DMS114 treated with DMSO at 0.1 percent for 48 hours (cell line): ENCODE data around the gene IER5L.
"Not testable (repeated sequence)": the region's sequence is repeated elsewhere in the genome, so short reads cannot be mapped to it uniquely, and the experiment has no call there.

Experiments used
- DNase-seq: peaks from one replicate; lab custom pipeline; 2025; ENCODE audit not compliant: unreplicated experiment; lab: John Stamatoyannopoulos, UW

Gene IER5L

DNA sequence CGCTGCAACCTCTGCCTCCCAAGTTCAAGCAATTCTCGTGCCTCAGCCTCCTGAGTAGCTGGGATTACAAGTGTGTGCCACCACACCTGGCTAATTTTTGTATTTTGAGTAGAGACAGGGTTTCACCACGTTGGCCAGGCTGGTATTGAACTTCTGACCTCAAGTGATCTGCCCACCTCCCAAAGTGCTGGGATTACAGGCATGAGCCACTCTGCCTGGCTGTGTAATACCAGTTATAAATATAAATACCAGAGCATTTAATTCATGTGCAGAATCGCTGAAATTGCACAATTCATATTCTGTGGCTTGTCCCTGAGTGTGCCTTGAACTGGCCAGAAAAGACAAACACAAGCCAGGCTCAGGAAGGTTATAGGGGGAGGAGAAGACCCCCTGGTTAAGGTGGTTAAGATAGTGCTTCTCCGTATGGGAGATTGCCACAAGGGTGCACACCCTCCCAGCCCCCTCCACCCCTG, 14.8 kb downstream of the IER5L start:
- not testable (repeated sequence) for DNase-seq

DNA sequence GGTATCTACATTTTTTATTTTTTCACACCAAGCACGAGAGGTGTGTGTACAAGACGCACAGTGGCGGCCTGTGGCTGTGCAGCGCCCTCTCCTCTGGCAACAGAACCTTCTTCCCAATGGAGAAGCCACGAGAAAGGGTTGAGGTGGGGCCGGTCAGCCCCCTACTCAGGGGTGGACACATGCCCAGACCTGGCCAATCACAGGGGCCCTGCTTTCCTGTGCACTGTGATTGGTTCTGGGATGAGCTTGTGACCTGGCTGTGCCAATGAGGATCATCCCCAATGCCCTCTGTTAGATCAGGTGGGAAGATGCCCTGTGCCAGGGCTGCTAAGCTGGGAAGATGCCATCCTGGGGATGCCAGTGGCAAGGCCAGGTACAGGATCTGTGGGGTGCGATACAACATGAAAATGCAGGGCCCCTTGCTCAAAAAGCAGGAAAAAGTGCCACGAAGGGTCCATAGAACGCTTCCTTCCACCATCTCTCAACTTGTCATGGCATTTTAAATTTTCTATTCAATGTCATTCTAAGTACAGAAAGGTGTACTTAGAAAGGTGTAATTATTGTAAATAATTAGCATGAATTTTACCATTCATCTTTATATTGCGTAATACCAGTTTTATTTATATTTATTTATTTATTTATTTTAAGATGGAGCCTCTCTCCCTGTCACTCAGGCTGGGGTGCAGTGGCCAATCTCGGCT, 15.4 kb downstream of the IER5L start:
- DNase-seq = no peak

DNA sequence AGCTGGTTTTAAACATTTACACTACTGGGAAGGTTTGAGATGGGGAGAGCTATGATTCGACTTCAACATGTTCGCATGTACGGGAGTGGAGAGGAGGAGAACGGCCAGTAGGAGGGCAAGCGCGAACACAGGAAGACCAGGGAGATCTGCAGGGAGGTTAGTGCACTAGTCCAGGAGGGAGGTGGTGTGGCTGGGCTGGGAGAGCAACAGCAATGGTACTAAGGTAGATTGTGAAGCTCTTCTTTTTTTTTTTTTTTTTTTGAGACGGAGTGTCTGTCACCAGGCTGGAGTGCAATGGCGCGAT, 16.6 kb downstream of the IER5L start:
- DNase-seq = no peak

DNA sequence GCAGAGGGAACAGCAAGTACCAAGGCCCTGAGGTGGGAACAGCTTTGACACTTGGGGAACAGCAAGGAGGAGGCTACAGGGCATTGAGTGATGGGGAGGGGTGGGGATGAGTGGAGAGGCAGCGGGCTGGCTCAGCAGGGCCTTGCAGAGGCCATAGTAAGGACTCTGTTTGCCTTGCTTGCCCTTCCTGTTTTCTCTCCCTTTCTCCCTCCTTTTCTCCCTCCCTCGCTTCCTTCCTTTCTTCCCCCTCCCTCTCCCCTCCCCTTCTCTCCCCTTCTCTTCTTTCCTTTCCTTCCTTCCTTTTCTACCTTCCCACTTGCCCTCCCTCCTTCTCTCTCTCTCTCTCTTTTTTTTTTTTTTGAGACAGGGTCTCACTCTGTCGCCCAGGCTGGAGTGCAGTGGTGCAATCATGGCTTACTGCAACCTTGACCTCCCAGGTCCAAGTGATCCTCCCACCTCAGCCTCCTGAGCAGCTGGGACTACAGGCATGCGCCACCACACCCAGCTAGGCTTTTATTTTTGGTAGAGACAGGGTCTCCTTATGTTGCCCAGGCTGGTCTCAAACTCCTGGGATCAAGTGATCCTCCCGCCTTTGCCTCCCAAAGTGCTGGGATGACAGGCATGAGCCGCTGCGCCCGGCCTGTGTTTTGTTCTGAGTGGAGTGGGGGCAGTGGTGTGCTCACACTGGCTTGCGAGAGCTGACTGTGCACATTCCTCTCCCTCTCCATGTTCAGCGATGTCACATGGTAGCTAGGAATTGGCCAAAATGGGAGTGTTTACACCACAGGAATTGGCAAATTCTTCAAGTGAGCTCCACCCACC, 17.1 kb downstream of the IER5L start:
- DNase-seq = no peak

DNA sequence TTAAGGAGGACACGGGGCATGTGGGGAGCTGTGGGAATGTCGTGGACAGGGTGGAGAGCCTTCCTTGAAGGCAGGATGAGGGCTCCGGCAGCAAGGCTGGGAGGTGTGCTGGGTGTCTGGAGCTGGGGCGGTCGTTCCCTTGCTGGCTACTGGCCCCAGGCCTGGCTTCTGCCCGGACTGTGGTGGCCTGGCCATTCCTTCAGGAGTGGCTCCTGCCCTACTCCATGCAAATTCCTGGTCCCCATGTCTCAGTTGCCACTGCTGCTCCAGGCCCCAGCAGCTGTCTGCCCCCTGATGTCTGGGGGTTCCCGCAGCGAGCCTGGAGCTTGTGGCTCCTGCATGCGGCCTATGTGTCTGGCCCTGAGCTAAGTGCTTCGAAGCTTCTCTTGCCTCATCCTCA, 21.9 kb downstream of the IER5L start:
- DNase-seq = no peak

DNA sequence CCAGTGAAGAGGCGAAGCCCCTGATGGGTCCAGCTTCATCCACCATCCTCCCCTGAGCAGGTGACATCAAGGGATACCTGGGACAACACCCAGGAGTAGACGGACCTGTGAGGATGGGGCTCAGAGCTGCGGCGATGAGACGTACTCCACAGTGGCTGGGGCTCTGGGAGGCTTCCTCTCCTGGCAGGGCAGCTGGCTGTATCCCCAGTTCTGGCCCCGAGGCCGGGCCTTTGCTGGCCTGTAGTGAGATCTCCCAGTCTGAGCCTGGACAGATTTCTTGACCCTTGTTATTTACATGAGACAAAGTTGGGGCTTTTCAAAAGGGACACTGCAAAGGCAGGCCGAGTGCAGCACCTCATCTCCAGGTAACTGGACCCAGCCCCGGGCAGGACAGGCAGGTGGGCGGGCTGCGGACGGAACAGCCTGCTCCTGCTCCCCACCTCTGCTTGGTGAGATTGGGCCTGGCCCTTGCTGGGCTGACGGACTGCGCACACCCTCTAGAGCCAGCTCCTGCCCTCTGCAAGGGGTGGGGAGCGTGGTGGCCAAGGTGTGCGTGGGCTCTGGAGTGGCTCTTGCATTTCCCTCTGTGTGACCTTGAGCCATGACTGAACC, 23.1 kb downstream of the IER5L start:
- no peak for DNase-seq

DNA sequence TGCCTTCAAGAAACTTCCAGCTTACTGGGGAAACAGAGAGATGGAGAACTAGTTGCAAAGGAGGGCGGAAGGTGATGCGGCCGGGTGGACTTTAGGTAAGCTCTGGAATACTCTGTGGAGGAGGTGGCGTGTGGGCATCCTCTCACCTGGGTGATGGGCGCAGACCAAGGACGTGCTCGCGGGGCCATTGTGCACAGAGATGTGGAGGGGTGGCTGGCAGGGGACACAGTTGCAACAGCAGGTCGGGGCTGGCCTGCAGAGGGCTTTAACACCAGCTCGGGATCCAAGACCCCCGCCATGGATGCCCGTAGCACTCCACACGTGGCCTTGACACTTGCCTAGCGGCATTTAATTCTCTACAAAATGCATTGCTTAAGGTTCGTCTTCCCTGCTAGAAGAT, 26.6 kb downstream of the IER5L start:
- DNase-seq = no peak

DNA sequence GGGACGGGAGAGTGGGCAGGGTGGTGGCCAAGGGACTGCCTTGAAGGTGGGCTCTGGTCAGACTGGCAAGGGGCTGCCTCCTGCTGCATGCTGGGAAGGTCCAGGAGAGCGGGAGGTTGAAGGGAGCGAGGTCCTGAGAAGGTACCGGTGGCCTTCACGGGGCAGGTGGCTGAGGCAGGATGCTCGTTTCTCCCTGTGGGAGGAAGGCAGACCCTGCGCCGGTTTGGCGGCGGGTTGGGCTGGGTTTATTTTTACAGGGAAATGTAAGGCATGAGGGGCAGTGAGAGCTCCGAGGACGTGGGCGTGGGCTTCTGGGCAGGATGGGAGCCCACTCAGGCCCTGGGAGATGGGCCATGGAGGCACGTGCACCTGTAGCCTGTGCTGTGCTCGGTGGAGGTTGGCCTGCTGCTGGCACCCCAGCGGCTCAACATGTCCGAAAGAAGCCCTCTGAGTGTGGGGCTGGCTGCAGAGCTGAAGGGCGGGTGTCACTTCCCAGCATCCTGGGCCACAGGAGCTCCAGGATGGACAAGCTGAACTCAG, 27.3 kb downstream of the IER5L start:
- DNase-seq = no peak

DNA sequence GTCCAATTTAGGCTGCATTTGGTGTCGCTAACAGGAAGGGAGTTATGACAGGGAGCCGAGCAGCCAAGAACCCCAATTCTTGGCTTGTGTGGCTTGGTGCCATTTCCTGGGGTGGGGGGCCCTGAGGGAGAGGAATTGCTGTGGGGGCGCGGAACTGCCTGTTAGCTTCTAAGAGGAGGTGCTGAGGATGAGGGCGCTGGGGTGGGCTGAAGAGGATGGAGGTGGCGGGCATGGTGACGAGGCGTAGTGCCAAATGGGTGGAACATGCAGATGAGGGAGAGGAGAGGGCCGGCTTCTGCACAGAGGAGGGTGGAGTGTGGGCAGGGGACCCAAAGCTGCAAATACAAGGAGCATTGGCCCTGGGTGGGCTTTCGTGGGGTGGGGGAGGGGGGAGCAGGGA, 27.9 kb downstream of the IER5L start:
- no peak for DNase-seq

DNA sequence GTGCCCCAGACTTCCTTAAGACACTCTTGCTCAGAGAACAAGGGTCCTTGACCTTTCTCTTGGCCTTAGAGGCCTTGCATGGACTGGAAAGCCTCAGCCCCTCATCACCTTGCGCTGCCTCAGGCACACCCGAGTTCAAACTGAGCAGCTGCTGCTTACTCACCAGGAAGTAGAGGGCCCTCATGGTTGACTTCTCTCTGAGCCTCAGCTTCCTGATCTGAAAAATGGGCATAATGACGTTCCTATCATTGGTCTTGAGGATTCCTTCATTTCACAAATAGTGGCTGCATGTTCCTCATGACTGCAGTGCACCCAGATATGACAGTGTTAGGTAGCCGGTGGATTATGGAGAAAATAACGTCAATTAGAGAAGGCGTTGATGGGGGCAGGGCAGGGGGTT, 28.6 kb downstream of the IER5L start:
- DNase-seq = no peak

DNA sequence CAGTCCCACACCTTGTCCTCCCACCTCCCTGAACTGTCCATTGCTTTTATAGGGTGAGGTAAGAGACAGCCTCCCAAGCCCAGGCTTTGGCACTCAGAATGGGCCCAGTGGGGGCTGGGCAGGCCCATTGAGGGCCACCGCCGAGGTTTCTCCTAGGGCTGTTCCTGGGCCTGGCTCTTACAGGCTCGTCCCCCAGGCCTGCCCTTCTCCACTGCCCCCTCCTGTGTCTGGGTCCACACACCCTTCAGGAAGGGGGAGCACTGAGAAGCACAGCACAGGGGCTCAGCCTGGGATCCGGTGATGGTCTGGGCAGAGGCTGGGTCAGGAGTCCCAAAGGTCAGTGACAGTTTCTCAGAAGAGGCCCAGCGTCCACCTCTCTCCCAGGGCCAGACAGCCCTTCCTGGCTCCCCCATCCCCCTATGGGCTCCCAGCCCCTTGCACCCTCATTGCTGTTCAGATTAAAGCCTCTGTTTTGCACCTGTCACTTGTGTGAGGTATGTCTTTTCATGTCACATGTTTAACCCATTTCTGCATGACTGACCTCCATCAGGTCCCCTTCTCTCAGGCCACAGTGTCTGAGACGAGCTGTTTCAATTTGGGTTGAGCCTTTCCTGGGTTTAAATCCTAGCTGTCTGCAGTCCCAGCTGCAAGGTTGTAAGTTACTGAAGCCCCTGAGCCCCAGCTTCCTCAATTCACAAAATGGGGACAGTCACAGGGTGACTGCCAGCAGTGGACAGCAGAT, 29.4 kb downstream of the IER5L start:
- no peak for DNase-seq

DNA sequence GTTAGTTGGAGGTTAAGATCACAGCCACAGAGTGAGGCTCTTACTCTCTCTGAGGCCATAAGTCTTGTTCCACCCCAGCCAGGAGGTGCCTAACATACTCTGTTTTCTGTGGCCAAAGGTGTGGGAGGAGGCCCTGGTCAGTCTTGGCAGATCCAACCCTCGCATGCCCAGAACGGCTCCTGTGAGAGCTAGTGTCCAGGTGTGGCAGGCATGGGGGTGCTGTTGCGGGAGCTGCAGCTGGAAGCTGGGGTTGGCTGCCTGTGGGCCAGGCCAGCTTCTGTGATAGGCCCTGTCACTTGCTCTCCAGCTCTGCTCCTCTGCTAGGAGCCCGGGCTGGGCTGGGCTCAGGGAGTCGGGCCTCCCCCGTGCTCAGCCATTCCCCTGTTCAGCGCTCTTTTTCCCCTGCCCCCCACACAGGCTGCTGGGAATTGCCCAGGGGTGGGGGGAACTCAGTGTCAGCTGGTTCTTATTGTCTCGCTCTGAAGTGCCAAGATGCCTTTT, 31.6 kb downstream of the IER5L start:
- DNase-seq = no peak

DNA sequence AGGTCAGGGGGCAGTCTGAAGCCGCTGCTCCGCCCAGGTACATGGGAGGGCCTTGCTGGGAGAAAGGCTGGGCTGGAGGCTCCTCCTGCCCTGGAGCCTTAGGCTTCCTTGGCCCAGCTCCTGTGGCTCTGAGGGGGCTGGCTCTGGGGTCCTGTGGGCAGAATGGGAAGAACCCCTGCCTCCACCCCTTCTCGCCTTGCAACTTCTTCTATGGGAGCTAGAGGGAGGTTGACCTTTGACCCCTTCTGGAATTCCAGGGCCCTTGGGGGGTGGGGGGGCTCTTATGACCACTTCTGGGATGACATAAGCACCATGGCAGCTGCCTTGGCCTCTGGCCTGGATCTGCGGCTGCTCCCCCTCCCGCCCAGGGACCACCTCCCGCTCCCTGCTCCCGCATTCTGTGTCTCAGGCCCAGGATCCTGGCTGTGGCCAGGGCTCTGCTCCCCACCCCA, 32.2 kb downstream of the IER5L start:
- no peak for DNase-seq

DNA sequence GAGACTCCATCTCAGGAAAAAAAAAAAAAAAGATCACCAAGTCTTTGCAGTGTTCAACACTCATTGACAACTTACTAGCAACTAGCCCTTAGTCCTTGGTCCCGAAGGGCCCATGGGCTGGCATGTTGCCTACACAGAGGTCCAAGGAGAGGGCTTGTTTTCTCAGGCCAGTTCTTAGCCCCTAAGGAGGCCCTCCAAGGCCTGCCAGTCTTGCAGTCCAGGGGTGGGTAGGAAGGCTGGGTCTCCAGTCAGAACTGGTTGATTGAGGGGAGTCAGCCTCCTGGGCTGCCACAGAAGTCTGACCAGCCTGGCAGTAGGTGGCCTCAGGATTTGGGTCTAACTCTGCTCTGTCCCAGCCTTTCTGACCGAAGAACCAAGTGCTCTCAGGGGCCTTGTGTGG, 32.7 kb downstream of the IER5L start:
- no peak for DNase-seq

DNA sequence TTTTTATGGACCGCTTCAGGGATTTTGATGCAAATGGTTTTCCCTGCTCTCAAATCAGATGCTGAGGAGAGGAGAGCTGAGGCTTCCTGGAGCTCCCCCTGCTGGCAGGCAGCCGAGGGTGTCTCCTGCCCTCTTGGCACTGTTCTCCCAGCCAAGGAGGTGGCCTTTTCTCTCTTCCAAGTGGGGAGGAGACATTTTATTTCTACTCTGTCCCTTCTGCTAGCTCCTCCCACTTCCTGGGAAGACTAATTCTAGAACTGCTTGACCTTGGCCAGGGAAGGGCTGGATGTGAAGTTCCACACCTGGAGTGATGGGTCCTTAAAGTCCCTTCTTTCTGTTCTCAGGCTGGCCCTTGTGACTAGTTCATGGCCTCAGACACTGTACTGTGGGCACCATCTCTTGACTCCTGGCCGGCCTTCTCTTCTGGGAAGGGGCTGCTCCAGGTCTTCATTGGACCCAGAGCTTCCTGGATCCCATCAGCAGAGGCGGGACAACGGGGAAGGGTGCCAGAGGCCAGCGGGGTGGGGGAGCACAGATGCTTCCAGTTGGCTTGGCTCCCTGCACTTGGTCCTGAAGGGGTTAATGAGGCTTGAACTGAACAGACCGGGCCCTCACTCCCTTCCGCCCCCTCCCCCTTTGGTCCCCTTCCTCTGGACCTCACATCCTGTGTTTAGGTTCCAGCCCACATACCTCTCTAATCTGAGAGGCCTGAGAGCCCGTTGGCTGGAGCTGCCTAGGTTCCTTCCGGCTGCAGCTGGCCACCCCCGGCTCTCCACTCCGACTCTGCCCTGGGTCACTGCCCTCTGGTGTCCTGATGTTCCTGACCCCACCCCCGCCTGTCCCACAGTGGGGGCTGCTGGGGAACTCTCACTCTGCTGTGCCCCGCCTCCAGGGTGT, 34.8 kb downstream of the IER5L start:
- DNase-seq = peak; percentile 15

DNA sequence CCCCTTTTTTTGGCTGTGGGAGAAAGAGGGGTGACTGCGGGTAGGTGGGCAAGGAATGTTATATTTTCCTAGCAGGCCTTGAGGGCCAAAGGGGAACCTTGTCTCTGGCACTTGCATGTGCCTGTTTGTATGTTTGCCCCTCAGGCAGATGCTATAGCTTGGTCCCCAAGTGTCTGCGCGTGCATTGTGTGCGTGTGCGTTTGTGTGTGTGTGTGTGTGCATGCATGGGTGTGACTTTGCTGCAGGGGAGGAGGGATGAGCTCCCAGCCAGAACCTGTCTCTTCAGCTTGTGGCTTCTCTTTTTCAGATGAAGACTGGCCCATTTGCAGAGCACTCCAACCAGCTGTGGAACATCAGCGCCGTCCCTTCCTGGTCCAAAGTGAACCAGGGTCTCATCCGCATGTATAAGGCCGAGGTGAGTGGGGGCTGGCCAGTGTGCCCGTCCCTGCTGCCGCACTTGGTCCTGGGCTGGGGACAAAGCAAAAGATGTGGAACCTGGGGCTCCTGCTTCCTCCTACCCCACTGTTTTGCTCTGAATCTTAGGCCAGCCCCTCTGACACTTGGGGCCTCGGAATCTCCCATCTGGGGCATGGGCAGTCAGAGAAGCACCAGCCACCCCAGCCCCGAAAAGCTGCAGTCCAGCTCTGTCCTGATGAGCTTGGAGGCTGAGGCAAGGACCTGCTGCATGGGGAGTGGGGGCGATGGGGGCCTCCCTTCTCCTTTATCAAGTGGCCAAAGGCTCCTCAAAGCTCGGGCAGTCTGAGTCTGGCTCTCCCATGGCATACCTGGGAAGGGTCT, 35.7 kb downstream of the IER5L start:
- no peak for DNase-seq

DNA sequence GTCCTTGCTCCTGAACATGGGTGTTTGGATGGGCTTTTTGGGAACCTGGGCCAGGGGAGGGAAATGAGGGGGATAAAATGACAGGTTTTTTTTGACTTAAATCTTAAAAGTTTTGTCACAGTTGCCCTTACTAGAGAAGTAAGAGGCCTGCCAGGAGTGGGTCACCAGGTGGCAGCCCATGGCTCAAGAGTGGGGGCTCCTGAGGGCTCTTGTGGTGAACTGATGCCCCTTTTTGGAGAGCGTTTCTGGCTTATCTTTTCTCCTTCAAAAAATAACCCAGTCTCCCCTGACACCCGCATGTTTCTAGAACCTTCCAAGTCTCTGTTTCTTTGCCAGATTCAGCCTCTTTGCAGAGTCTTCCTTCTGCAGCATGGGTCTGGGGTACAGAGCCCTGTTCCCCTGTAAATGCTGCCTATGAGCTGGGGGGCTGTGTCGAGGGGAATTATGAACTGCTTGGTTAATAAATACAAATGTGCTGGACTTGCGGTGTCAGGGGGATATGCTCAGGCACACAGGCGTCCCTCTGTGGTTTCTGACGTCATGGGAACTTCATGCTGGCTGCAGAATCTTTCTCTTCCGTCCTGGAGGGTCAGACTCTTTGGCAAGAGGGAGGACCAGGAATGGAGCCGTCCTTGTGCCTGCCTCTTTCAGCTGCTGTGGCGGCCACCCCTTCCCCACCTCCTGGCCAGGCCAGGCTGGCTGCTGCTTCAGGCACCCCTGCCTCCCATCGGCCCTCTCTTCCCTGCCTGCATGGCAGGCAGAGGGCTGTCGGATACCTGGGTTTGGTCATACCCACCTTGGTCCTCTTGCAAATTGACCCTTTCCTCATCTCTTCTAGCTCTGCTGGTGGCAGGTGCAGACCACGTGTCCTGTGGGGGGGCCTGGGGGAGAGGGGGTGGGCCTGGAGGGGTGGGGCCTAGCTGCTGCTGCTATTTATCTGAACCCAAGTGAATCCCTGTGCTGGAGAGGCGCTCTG, 36.7 kb downstream of the IER5L start:
- DNase-seq = no peak
